Skeletal muscle cell (primary cell): ENCODE results near the gene PSG4.
"Not testable (repeated sequence)": the region's sequence is repeated elsewhere in the genome, so short reads cannot be mapped to it uniquely, and the experiment has no call there.

Experiments used
- DNase-seq: peaks from one replicate; pipeline ENCODE4 v3.0.0-alpha.2; 2010; ENCODE audit warnings: low read depth
- H3K4me3 ChIP-seq: 2 replicates; pipeline ENCODE4 v1.5.1; 2011; ENCODE audit warnings: low read depth, mild to moderate bottlenecking, control low read depth, low read length, moderate library complexity

Gene PSG4

GRCh38 chr19:43205471-43206105, at the start of gene PSG4:
Gene PSG4, minus strand, starts transcription at chr19:43205638. Its CDS starts 102 bp downstream, at chr19:43205536.
- not testable (repeated sequence) for H3K4me3 ChIP-seq

GRCh38 chr19:43251428-43251827, 46.0 kb upstream of the PSG4 start:
- DNase-seq, H3K4me3 ChIP-seq: not testable (repeated sequence)

More at GRCh38 chr19:43205471-43206105, at the start of gene PSG4:
- DNase-seq = not testable (repeated sequence)

- not testable (repeated sequence) for DNase-seq, H3K4me3 ChIP-seq
Observed at GRCh38 chr19:43250296-43250695, 44.9 kb upstream of the PSG4 start.

- DNase-seq, H3K4me3 ChIP-seq: not testable (repeated sequence)
Observed at GRCh38 chr19:43248635-43249002, 43.2 kb upstream of the PSG4 start.

- H3K4me3 ChIP-seq, DNase-seq: not testable (repeated sequence)
Observed at GRCh38 chr19:43247243-43247880, 41.9 kb upstream of the PSG4 start.

GRCh38 chr19:43245848-43246247, 40.4 kb upstream of the PSG4 start:
- not testable (repeated sequence) for H3K4me3 ChIP-seq, DNase-seq

- DNase-seq, H3K4me3 ChIP-seq: not testable (repeated sequence)
Observed at GRCh38 chr19:43242211-43242610, 36.8 kb upstream of the PSG4 start.

GRCh38 chr19:43238213-43238612, 32.8 kb upstream of the PSG4 start:
- not testable (repeated sequence) for DNase-seq, H3K4me3 ChIP-seq

GRCh38 chr19:43235686-43236085, 30.2 kb upstream of the PSG4 start:
- DNase-seq, H3K4me3 ChIP-seq: not testable (repeated sequence)

- H3K4me3 ChIP-seq = no peak overlapping the region
- DNase-seq = no peak
Observed at GRCh38 chr19:43229315-43229714, 23.9 kb upstream of the PSG4 start.

GRCh38 chr19:43228730-43229129, 23.3 kb upstream of the PSG4 start:
- not testable (repeated sequence) for DNase-seq

GRCh38 chr19:43226986-43227385, 21.5 kb upstream of the PSG4 start:
- not testable (repeated sequence) for H3K4me3 ChIP-seq, DNase-seq

More at GRCh38 chr19:43228730-43229129, 23.3 kb upstream of the PSG4 start:
- not testable (repeated sequence) for H3K4me3 ChIP-seq

GRCh38 chr19:43224855-43225253, 19.4 kb upstream of the PSG4 start:
- no peak for DNase-seq
- H3K4me3 ChIP-seq = no peak overlapping the region

GRCh38 chr19:43224201-43224854, 18.9 kb upstream of the PSG4 start:
- not testable (repeated sequence) for H3K4me3 ChIP-seq, DNase-seq

- DNase-seq, H3K4me3 ChIP-seq: not testable (repeated sequence)
Observed at GRCh38 chr19:43221891-43222290, 16.5 kb upstream of the PSG4 start.

GRCh38 chr19:43219136-43219535, 13.7 kb upstream of the PSG4 start:
- DNase-seq, H3K4me3 ChIP-seq: not testable (repeated sequence)

GRCh38 chr19:43215881-43216280, 10.4 kb upstream of the PSG4 start:
- not testable (repeated sequence) for H3K4me3 ChIP-seq, DNase-seq

GRCh38 chr19:43207991-43208390, 2.6 kb upstream of the PSG4 start:
- no peak for DNase-seq
- no peak overlapping the region for H3K4me3 ChIP-seq

- not testable (repeated sequence) for DNase-seq, H3K4me3 ChIP-seq
Observed at GRCh38 chr19:43207174-43207573, 1.7 kb upstream of the PSG4 start.

- not testable (repeated sequence) for DNase-seq, H3K4me3 ChIP-seq
Observed at GRCh38 chr19:43203611-43204010, 1.8 kb downstream of the PSG4 start.
